DMS114 treated with DMSO at 0.1 percent for 48 hours (cell line): Measurements from ENCODE around the gene ADAM22.

Experiments used
- DNase-seq: peaks from one replicate; lab custom pipeline; 2025; ENCODE audit not compliant: unreplicated experiment; lab: John Stamatoyannopoulos, UW

Gene ADAM22

DNA sequence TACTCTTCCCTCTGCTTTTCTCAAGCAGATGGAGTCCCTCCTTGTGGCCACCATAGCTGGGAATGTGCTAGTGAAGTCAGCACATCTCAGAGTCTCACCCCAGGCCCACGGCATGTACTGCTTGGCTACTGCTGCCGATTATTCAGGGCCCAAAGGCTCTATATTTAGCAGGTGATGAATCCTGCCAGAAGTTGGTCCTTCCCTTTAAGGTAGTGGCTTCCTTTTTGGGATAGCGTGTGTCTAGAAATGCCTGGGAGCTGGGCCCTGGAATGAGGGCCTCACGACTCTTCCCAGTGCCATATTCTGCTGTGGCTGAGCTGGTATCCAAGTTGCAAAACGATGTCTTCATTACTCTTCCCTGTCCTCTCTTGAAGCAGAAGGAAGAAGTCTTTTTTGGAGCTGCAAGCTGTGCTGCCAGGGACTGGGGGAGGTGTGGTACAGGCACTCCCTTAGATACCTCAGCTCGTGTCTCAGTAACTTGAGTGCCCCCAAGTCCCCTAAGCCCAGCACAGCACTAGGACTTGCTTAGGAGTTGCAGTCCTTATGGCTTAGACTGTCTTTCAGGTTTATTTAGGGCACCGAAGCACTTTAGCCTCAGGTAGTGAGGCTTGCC, 100.1 kb downstream of the ADAM22 start:
- DNase-seq = no peak

DNA sequence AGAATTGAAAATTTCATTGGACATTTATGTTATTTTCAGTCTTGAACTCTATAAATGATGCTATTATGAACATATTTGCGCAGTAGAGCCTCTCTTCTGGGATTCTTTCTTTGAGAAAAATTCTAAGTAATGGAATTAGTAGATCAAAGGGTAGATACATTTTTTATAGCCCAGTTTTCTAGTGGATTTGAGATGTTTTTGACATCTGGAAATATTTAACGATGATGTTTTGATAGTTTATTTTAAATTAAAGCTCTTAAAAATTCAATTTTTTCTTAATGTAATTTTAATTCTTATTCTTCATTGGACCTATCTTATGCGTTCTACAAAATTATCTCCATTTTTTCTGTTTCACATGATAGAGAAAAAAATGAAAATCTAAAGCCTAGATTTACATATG, 103.0 kb downstream of the ADAM22 start:
- no peak for DNase-seq

DNA sequence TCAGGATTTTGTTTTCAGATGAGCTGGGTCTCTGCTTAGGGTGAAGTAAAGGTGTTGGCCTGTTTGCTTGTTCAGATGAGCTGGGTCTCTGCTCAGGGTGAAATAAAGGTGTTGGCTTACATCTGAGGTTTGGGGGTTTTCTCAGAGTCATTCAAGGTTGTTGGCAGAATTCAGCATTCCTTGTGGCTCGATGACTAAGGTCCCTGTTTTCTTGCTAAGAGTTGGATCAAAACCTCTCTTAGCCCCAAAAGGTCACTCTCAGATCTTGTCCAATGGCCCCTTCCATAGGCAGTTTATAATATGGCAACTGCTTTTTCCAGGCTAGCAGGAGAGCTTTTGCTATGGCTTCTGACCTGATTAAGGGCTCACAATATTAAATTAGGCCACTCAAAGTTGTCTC, 106.6 kb downstream of the ADAM22 start:
- DNase-seq = no peak

DNA sequence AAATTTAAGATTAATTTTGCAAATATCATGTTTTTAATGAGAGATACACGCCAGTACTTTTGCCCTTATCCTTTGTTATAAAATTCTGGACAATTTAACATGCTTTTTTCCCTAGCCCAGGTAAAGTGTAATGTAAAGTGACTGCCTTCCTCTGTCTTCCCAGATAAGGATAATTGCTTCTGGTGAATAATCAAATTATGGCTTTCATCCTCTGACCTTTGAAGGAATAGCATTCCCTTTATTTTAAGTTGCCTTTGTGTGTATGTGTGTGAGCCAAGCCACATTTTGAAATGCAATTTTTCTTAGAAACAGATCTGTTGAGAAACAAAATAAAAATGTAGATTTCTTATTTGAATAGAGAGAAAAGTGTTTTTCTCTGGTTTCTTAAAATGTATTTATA, 107.5 kb downstream of the ADAM22 start:
- no peak for DNase-seq

DNA sequence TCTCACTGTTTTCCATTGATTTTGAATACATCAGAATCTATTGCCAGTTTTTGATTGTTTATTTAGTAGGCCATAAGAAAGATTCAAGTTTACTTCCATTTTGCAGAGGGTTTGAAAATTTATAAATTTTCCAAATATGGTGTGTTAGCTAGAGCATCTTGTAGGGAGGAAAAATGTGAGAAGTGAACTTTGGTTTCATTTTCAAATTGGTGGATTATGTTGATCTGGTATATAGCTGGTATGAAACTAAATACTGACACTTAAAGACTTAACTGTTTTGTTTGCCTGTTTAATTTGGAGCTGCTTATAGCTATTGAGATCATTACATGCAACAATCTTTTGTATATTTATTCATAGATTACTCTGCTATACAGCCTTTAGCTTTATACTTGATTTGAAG, 108.1 kb downstream of the ADAM22 start:
- no peak for DNase-seq

DNA sequence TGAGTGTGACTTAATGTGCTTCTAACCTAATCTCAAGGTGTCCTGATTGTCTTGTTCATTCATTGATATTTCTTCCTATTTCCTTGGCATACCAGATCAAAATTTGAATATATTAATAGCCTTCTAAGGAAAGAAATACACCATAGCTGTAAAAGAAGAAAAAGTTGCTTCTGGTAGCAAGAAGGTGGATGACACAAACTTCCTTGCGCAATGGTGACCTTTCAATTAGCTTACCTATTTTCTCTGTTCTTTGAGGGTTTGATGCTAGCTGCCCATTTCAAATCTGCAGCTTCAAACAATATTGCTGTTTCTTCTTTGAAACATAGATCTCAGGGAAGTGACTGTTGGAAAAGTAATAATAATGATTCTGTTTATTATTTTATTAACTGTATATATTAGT, 108.8 kb downstream of the ADAM22 start:
- no peak for DNase-seq

DNA sequence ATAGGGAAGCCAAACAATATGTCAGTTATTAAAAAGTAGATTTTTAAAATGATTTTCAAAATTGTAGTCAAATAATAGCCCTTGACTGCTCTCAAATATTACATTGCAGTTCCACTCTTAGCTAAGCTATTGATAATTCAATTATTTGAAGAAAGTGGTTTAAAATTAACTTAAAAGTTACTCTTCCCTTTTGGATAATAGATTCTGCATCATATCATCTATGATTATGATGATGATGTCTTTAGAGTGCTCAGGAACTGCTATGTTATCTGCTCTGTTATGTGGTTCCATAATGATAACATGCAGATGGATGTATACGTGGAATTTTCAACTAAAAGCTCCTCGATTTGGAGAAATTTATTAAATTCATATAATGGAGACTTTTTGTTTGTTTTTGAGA, 110.0 kb downstream of the ADAM22 start:
- no peak for DNase-seq

DNA sequence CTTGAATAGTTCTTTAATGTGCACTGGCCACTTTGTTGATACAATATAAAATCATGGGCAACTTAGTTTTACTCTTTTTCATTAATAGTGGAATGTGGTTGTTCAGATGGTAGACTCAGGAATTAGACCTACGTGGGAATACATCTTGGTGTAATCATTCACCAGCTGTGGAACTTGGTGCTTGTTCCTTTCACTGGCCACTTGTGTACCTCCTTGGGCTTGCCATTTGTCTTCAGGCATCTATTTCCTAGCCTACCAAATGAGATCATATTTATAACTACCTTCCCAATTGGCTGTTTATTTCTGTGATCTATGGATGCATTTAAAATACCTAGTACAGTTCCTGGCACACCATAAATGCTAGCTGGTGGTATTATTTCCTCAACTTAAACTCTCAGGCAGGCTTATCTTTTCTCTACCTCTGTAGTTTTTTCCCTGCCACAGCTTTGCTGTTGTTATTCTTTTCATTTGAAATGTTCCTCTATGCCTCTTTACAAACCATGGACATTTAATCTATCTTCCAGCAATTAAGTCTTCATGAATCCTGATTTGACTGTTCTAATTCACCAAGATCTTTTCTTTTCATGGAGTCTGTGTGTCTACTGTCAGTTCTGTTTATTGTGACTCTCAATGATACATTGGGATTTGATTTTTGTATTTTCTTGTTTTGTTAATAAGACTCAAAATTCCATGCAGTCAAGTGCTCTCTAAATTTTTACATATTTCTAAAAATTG, 113.0 kb downstream of the ADAM22 start:
- no peak for DNase-seq

DNA sequence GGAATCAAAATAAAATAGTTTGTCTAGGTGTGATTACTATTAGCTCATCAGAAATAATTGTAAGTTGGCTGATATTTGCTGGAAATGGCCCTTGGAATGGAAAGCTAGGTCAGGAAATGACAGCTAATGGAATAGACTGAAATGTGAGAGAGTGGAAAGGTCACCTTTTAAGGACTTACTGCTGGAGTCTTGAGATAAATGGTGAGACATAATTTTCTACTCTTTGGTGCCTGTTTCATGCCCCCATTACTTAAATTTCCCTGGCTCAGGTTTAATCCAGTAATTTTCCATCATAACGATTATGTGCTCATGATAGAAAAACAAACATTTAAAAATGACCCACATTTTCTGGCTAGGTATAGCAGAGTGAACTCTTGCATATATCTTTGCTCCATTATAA, 123.6 kb downstream of the ADAM22 start:
- no peak for DNase-seq

DNA sequence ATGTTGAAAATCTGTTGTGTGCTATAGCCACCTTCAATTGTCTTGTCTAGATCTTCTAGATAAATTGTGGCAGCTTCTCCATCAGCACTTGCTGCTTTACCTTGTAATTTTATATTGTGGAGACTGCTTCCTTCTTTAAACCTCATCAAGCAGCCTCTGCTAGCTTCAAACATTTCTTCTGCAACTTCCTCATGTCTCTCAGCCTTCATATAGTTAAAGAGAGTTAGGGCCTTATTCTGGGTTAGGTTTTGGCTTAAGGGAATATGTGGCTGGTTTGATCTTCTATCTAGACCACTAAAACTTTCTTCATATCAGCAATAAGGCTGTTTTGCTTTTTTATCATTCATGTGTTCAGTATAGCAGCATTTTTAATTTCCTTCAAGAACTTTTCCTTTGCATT, 128.2 kb downstream of the ADAM22 start:
- no peak for DNase-seq

DNA sequence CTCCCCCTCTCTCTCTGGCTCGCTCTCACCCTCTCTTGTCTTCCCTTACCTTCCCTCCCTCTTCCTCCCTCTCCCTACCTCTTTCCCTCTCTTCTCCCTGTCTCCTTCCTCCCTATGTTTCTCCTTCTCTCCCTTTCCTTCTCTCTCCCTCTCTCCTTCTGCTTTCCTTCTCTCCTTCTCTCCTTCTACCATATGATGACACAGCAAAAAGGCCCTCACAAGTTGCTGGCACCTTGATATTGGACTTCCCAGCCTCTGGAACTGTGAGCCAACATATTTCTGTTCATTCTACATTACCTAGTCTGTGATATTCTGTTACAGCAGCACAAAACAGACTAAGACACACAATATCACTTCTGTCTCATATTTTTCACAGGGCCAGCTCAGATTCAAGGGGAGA, 135.0 kb downstream of the ADAM22 start:
- DNase-seq = no peak

DNA sequence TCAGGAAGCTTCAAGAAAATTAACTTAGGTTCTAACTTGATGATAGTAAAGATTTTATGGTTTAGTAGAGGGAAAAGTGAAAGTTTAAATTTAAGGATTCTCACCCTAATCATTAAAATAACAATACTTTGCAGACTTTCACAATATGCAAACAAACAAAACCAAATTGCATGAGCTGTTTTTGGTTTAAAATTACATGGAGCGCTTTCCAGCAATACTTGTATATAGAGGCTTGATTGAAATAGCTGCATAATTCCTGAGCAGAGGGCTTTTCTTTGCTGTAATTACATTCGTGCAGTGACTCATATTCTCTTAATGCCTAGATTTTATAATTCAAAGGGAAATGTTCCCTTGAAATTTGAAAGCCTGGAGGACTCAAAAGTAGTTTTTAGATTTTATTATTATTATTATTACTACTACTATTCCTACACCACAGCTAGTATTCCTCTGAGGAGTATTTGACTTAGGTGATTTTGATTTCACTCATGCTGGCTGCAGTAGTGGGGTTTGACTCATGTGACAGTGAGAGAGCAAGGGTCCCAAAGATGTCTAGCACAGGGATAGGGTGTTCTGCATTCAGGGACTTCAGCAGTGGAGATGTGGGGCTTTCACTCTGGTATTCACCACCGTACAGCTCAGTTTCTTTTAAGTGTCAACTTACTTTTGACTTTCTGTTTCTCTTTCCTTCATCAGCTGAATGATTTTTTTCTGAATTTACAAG, 138.1 kb downstream of the ADAM22 start:
- no peak for DNase-seq

DNA sequence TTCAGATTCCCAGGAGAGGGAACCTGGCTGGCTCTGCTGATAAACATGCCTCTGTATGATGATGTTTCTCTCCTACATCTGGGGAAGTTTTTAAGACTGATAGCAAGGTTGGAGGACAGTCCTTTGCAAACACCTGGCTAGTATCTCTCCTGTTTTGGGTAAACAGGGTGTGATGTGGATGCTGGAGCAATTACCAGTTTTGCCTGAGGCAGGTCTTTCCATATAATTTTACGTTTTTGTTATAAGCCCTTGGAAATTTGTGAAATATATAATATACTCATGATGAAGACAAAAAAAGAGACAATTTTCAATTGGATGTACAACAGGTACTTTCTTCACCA, 138.6 kb downstream of the ADAM22 start:
- no peak for DNase-seq

DNA sequence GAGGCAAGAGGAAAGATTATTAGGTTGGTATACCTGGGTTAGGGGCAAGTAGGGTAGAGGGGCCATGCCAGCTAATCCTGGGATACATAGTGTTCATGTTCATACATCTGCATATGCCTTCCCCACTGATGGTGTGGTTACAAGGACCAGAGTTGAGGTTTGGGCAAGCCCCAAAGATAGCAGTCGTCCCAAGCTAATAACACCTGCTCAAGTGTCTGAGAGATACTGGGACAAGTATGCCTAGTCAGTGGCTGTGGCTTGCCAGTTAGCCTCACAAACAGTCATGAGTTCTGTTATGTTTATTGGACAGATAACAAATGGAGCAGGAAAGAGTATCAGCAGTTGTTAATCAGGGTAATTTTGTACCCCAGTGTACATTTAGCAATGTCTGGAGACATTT, 139.6 kb downstream of the ADAM22 start:
- DNase-seq = no peak

DNA sequence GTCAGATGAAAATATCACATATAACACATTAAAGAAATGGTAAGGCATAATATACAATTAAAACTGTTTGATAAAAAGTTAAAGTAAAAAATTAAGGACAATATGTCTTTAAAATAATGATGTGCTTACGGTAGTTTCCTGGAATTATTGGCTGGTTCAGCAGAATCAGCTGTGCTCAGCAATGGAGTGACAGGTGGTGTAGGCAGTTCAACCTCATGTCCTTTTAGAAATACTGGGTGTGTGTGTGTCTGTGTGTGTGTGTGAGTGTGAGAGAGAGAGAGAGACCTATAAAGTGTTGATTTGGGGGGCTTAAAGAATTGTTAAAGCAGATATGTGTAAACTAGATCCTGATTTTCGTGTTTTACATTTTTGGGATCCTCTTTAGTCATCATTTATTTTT, 141.2 kb downstream of the ADAM22 start:
- no peak for DNase-seq

DNA sequence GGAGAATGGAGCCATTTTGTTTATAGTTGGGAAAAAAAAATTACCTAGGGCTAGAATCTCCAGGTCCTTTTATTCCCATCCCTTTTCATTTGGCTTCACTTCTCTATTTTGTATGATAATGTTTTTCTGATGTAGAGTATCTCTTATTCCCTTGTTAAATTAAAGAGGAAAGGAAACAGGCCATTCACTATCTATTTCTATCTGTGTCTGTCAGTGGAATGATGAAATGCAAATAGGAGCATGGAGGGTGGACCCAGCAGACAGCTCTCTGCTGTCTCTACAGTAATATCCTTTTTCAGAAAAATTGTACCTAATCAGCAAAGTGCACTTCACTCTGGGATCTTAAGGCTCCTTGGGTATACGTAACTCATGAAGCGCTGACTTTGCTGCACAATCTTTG, 149.8 kb downstream of the ADAM22 start:
- DNase-seq = no peak

DNA sequence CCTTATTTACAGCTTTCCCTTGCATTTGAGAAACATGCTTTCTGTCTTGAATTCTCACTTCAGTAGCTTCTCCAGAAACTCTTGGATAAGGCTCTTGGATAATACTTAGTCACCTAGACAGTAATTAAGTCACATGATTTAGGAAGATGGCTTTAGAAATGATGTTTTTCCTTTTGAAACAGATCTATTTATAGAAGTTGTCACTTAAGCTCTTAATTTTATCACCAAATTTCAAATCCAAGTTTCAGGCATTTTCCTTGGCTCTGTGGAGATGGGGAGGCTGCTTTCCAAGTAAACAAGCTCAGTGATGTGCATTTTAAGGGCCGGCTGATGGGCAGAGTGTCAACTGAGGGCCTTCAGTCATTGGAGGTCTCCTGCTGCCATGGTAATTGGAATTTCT, 155.5 kb downstream of the ADAM22 start:
- DNase-seq = no peak

DNA sequence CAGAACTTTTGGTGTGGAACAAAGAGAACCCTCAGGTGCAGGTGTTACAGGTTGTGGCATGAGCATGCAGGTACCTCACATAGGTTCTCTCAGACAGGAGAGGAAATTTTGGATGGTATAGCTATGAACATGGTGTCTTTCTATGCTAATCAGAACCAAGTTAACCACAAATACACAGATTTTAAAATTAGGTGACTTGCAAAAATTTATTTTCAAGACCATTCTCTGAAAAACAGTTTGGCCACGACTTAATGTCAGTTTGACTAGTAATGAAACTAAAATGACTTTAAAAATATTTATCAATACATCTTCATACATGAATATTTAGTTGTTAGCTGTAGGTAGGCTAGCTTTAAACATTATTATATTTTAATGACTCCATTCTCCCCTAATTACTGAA, 156.2 kb downstream of the ADAM22 start:
- no peak for DNase-seq

DNA sequence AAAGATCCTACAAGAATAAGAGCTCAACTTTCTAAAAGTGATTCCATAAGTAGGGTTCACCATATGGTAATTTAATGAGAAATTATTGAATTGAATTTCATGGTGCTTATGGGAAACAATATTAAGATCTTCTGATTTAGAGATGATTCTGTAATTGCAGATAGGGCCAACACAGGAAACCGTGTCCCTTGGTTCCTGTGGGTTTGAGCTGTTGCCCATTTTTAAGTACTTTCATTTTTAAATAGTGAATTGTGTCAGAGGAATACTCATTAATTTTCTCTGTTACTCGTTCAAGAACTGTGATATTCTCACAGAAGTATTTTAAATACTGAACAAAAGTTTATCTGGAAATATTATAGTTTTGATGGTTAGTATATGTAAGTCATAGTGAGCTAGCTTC, 156.6 kb downstream of the ADAM22 start:
- DNase-seq = no peak

DNA sequence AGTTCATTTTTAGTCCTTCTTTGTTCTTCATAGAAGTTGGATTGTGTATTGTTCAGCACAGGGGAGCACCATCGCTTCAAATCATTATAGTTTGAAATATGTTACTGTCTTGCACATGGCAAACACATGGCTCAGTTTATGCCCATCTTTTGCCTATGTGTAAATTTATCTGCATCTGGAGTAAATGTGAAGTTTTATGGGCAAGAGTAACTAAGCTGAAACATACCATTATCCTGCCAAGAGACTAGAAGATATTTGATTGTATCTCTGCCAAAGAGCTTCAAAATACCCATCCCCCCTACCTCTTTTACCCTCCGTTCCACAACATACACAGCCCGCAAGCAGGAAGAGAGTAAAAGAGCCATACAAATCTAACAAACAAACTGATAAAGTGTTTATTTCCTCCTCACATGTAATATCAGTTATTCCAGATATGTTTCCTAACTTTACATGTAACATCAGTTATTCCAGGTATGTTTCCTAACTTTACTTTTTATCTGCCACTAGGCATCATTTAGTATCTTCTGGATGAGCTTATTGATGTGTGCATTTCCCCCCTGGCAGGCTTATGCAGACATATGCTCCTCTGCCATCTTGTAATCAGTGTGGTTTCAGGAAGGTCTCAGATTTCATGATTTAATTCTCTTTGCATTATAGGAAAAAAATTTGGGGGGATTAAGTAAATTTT, 158.1 kb downstream of the ADAM22 start:
- no peak for DNase-seq

DNA sequence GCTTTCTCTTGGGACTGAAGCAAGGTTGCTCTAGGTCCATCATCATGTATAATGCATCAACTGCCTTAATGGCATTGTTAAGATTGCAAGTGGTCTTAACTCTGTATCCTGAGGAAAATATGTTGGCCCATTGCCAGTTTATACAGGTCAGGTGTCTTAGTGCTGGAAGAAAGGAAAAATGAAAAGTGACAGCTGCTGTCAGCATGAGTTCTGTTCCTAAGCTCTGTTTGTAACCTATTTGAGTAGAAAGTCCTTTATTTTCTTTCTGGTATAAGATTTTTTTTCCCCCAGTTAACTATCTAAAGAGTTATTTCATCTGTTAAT, 158.6 kb downstream of the ADAM22 start:
- DNase-seq = no peak

DNA sequence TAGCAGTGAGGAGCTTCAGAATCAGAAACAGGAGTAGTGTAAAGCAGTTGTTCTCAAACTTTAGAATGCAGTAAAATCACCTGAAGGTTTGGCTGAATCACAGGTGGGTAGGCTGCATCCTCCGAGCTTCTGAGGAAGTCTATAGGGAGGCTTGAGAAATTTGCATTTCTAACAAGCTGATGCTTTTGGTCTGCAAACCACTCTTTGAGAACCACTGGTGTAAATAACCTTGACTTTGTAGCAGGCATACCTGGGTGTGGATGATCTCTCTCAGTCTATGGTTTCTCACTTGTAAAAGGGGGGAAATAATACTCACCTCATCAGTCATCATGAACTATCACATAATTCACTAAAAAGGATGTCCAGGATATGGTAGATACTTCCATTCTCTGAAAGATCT, 167.7 kb downstream of the ADAM22 start:
- DNase-seq = no peak
